ENCODE results near the gene HOXB3. TPM values are rescaled to one million over a fixed set of nuclear protein-coding genes. Genes with fewer than 3 reads are reported as not detected.
A peak's percentile ranks its signal among the peaks of the same experiment; 100 is the strongest.

HOXB3 gene
- total RNA-seq, 1 donor from 2014 or later: 1.6 TPM

DNA sequence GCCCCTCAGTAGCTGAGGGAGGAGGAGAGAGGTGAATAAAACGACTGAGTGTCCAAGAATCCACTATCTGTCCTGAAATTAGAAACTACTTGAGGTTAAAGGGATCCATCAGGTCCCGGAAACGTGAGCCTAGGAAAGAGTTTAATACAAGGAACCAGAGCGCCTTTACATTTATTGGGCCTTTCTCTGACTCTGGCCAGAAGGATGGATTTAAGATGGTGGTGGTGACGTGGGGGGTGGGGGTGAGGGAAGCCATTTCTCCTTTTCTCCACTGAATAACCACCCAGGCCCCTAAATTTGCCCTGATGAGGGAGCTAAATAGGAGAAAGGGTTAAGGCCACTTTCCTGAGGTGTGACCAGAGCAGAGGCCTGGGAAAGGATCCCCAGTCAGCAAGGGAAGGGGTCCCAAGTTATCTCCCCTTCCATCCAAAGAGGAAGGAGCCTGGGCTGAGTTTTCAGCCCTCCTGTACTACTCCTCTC is 37.1 kb upstream of the HOXB3 start:
- no peak for ATAC-seq (ENCODE audit: poor library complexity)
- DNase-seq: no peak
- intact Hi-C loops (cut with DNase I): no loop called here

DNA sequence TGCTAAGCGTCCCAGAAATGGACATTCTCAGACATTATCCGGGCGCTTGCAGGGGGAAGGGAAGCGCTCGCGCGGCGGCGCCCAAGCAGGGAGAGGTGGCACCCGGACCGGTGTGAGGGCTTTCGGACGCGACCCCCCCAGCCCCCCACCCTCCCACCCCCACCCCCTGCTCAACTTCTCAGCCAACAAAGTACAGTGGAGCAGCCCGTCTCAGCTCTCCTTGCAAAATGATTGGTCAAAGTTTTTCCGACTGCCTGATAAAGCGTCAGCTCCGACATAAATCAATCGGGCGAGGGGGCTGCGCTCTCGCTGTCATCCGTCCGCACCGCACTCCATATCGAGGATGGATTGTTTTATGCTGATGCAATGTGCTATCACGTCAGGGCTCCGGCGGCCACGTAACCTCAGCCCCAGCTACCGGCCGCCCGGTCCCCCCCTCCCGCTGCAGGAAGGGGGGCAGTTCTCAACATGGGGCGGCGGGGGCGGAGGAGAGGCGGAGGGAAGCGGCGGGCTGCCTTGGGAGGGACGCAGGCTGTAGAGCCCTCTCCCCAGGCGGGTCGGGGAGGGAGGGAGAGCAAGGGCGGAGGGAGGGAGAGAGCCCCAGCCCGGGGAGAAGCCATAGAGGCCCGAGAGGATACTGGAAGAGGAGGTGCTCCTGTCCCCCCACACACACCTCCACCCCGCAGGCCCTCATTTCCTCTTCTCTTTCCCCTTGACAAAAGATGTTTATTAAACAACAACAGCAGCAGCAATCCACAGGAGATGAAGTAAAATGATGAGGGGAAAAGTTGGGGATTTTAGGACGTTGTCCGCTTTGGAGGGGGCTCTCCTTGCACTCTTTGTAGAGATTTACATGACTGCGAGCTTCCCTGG is 36.4 kb upstream of the HOXB3 start, which contains the start of gene HOXB9:
HOXB9 (minus strand) TSS at position 114 of the 873 bp plus-strand sequence; CDS start at position 25, 89 bp downstream.
- no peak for ATAC-seq (ENCODE audit: poor library complexity)
- peak; percentile 19 for DNase-seq
- intact Hi-C loops (cut with DNase I): no loop called here

GRCh38 chr17:48625495-48626244 is 35.6 kb upstream of the HOXB3 start:
- no peak for DNase-seq
- peak; percentile 69 for ATAC-seq (ENCODE audit: poor library complexity)
- intact Hi-C loops (cut with DNase I): no loop called here

- intact Hi-C loops (cut with DNase I): no loop called here
- ATAC-seq (ENCODE audit: poor library complexity) (peak; percentile 30), DNase-seq (peak; percentile 6)
These were observed 34.8 kb upstream of the HOXB3 start for GRCh38 chr17:48624544-48625494.

- no peak for DNase-seq
- ATAC-seq (ENCODE audit: poor library complexity): no peak
- intact Hi-C loops (cut with DNase I): no loop called here
These were observed 34.1 kb upstream of the HOXB3 start for GRCh38 chr17:48624118-48624517.

DNA sequence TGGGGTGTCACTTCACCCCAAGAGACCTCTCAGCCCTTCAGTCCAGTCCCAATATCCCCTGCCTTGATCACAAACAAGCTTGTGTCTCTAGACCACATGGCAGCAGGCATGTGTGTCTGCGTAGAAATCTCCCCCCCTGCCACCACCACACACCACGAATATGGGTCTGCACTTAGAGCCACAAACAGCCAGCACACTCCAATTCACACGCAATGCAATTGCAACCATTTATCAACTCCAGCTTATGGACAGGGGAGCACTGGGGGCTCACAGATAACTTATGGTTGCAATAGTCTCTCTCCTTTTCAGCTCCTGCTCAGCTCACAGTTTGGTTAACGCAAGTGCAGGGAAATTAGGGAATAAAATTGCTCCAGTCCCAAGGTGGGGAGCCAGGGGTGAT is 33.5 kb upstream of the HOXB3 start:
- ATAC-seq (ENCODE audit: poor library complexity) (no peak), DNase-seq (no peak)
- intact Hi-C loops (cut with DNase I): no loop called here

DNA sequence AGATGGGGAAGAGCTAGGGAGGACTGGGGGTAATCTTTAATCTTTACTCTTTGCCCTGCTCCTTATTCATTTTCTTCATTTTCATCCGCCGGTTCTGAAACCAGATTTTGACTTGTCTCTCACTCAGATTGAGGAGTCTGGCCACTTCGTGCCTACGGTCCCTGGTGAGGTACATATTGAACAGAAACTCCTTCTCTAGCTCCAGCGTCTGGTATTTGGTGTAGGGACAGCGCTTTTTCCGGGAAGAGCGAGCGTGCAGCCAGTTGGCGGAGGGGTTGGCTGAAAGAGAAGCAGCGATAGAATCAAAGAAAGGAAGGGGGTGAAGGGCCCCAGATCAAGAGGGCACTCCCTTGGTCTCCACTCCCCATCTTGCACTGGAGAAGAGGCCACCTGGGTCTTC is 32.8 kb upstream of the HOXB3 start:
- intact Hi-C loops (cut with DNase I): no loop called here
- DNase-seq: no peak
- ATAC-seq (ENCODE audit: poor library complexity): no peak

DNA sequence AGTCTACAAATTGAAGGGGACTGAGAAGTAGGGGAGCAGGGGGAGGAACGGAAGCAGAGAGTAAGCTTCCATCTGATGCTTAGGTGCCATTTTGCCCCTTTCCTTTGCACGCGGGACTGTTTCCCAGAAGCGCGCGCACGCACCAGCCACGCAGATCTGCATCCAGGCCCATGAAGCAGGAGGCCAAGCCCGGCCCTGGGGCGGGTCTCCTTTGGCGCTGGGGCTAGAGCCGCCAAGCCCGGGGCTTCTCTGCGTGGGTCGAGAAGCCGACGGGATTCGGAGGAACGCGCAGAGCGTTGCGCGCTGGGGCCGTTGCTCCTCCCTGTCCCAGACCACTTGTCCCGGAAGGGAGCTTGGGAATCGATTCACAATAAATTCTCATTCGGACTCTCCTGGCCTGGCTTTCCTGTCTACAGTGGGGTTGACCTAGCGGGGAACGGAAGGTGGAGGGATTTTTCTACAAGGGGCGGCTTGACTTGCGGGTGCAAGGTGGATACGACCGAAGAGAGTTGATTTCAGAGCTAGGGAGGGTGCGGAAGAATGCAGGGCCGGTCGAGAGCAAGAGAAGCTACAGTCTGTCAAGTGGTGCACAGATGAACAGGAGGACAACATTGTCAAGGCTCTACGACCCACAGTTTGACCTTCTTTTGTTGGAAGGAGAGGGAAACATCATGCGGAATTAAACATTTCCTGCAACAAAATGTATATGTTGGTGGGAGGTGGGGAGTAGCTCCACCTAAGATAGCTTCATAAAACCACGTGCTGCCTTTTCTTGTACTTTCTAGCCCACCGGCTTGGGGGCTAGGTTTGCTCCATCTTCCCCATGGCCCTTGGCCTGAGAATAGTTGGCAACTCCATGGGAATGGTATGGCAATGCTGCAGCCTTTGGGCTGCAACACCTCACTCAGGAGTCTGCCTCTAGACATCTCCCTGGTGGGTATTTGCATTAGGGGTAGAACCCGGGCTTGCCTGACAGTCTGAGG is 31.7 kb upstream of the HOXB3 start:
- DNase-seq (no peak), ATAC-seq (ENCODE audit: poor library complexity) (no peak)
- intact Hi-C loops (cut with DNase I): no loop called here

DNA sequence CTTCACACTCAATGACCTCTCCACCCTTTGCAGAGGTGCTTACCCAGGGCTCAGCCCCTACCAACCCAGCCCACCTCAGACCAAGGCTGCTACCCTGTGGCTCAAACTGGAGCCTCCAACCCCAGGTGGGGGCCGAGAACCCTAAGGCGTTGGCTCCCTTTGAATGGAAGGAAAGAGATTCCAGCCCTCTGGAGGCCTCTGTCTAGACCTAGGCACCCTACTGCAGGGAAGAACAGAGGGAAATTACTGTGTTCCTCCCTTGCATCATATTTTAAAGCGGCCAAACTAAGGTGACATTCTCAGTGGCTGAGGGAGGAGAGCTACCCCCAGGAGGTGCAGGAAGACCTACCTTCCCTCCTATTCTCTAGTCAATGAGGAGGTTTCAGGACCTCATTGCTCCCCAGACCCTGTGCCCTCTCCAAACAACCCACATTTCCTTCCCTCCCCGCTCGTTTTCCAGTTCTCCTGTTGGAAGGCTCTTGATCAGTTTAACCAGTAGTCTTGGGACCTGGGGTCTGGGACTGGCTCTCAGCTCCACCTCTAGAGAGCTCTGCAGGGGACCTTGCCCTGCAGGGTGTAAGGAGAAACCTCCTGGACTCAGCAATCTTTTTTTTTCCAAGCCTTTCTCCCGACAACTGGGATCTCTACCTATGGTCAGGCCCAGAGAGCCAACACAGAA is 30.6 kb upstream of the HOXB3 start:
- intact Hi-C loops (cut with DNase I): no loop called here
- DNase-seq (no peak), ATAC-seq (ENCODE audit: poor library complexity) (no peak)

DNA sequence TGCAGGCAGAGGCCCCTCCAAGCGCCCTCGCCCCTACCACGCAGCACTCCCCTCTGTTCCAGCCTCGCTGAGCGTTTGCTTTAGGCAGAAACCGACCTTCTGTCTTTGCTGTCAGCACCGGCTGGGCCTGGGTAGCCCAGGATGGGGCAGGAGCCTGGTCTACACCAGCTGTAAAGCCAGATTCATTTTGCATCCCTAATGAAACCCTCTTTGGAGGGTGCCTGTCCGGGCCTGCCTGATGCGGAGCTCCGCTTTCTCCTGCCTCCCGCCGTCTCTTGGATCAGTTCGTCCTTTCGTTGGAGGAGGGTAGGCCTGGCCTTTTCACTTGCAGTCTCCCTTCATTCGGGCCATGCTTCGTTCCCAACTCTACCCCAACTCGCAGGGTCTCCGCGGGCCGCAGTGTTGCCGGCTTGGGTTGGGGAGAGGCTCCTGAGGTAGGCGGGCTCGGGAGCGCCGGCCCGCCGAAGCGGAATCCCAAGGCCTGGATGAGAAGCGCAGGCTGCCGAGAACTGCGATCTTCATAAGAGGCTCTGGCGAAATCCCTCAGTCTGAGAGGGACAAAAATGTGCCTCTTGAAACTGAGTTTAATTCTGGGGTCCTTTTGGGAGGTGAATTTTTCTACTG is 29.9 kb upstream of the HOXB3 start:
- intact Hi-C loops (cut with DNase I): loop anchor here (5.0 kb wide), 1 partner anchor 283 kb away; no protein-coding TSS in a partner anchor
- ATAC-seq (ENCODE audit: poor library complexity) (no peak), DNase-seq (no peak)

DNA sequence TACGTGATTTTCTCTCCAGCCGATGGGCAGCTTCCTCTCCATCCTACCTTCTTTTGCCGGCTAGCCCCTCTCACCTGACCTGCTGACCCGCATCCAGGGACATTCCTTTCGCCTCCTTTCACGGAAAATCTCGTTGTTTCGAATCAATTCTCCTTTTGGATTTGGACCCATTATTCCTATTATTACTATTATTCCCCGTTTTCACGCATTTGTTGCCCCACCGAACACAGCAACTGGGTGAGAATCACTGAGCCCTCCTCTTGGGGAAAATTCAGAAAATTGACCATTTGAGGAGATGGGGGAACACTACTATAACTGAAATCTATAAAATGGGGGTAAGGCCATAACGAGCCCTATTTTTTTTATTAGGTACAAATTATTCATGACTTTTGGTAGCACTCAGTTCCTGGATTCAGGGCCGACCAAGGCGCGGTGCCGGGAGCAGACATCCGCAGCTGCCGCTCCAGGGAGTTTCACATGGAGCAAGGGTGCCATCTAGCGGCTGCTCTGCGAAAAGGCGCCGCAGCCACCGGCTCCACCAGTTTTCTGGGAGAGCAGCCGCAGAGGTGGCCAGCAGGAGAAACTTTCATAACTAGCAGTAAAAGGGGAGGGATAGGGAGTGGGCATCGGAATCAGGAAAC is 28.3 kb upstream of the HOXB3 start:
- ATAC-seq (ENCODE audit: poor library complexity) (peak; percentile 95), DNase-seq (peak; percentile 91)
- intact Hi-C loops (cut with DNase I): loop anchor here (5.0 kb wide), 1 partner anchor 281 kb away; no protein-coding TSS in a partner anchor

DNA sequence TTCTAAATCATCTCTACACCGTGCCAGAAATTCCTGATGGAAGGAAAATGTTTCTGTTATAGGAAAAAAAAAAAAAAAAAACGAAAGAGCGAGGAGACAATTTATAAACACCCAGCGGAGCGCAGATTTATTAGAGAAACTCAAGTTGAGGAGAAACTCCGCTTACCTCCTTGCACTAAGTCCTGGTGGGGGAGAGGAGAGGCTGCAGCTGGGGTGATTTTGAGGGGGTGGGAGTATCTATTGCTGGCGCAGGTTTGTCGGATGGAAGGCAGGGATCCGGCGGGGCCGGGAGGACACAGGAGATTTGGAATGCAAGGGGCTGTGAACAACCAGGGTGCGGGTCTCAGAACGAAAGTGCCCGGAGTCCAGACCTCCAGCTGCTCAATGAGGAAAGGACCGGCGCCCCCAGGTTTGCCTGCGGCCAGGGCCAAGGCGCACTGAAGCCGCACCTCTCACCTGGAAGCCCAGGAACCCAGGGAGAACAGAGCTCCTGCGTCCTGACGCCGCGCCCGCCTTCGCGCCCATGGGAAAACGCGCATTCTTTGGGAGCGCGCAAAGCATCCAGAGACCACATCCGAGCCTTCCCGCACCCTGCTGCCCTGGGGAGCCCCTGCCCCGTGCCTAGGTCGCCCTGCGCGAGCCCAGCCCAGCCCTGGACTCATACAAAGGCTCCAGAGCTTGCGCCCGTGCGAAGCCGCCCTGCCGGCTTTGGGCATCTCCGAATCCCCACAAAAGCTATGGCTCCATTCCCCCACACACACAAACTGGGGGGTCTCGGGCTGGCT is 27.6 kb upstream of the HOXB3 start:
- no peak for ATAC-seq (ENCODE audit: poor library complexity)
- intact Hi-C loops (cut with DNase I): loop anchor here (5.0 kb wide), 1 partner anchor 280 kb away; no protein-coding TSS in a partner anchor
- DNase-seq: no peak

- intact Hi-C loops (cut with DNase I): loop anchor here (5.0 kb wide), 1 partner anchor 280 kb away; no protein-coding TSS in a partner anchor
- no peak for ATAC-seq (ENCODE audit: poor library complexity)
- DNase-seq: no peak
These were observed 26.9 kb upstream of the HOXB3 start for GRCh38 chr17:48616717-48617470.

- no peak for ATAC-seq (ENCODE audit: poor library complexity)
- DNase-seq: no peak
These were observed 26.1 kb upstream of the HOXB3 start for GRCh38 chr17:48615963-48616716.

More at GRCh38 chr17:48615963-48616716, 26.1 kb upstream of the HOXB3 start:
- intact Hi-C loops (cut with DNase I): loop anchor here (5.0 kb wide), 1 partner anchor 279 kb away; no protein-coding TSS in a partner anchor

Measured in Right ventricle myocardium superior (tissue), 1 donor.